Fibroblast of the aortic adventitia (primary cell): ENCODE results near the gene DHX8. TPM values are rescaled to one million over a fixed set of nuclear protein-coding genes. Genes with fewer than 3 reads are reported as not detected.

Source experiments
- DNase-seq: peaks from one replicate; pipeline ENCODE4 v3.0.0-alpha.2; 2010; ENCODE audit warnings: low read depth
- H3K4me3 ChIP-seq: 2 replicates; pipeline ENCODE4 v1.5.1; 2011; ENCODE audit warnings: low read depth, mild to moderate bottlenecking, control low read depth, low read length, moderate library complexity
- total RNA-seq: library from RNA; depleted of rRNA; stranded (reverse); fragments of >200 nt; gene quantifications from 2 replicates; pipeline ENCODE4 v1.2.3, GENCODE V29; 2012; ENCODE audit warnings: low replicate concordance
- TF ChIP-seq, protein P1 (sequence below): IDR thresholded peaks from 2 replicates; pipeline ENCODE4 v1.5.1; 2011; ENCODE audit warnings: mild to moderate bottlenecking, low read length, control low read depth, inconsistent platforms; ENCODE audit not compliant: insufficient read depth

The DHX8 gene
- total RNA-seq, 1 donor, result 44.1 TPM

DNA sequence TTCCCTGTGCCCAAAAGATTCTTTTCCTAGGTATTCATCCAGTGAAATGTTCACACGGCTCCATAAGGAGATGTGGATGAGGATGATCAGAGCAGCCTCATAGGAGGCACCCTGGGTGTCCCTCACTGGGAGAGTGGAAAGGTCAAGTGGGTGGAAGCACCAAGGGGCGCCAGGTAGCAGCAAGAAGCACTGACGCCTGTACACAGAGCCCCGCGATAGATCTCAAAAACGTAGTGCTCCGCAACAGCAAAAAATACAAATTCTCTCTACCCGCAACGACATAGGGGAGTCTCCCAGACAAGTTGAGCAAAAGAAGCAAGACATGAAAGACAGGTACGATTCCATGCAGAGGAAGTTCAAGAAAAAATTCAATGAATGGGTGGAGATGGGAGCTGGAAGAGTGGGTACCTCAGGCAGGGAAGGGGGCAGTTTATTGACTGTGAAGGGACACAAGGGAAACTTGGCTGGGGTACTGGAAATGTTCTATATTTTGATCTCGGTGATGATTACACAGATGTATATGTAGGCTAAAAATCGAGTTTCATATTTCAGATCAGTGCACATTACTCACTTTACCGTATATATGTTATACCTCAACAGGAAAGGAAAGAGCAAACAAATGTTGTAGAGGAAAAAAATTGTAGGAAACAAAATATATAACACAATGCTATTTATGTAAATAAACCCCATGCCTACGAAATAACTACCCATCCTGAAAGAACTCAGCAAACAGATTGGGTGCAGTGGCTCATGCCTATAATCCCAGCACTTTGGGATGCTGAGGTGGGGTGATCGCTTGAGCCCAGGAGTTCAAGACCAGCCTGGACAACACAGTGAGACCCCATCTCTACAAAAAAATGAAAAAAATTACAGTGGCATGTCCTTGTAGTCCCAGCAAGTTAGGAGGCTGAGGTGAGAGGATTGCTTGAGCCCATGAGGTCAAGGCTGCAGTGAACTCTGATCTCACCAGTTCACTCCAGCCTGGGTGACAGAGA lies 80.1 kb downstream of the DHX8 start:
- DNase-seq, result no peak
- H3K4me3 ChIP-seq, result no peak overlapping the region
- TF ChIP-seq, protein P1, sequence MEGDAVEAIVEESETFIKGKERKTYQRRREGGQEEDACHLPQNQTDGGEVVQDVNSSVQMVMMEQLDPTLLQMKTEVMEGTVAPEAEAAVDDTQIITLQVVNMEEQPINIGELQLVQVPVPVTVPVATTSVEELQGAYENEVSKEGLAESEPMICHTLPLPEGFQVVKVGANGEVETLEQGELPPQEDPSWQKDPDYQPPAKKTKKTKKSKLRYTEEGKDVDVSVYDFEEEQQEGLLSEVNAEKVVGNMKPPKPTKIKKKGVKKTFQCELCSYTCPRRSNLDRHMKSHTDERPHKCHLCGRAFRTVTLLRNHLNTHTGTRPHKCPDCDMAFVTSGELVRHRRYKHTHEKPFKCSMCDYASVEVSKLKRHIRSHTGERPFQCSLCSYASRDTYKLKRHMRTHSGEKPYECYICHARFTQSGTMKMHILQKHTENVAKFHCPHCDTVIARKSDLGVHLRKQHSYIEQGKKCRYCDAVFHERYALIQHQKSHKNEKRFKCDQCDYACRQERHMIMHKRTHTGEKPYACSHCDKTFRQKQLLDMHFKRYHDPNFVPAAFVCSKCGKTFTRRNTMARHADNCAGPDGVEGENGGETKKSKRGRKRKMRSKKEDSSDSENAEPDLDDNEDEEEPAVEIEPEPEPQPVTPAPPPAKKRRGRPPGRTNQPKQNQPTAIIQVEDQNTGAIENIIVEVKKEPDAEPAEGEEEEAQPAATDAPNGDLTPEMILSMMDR, result no peak

DNA sequence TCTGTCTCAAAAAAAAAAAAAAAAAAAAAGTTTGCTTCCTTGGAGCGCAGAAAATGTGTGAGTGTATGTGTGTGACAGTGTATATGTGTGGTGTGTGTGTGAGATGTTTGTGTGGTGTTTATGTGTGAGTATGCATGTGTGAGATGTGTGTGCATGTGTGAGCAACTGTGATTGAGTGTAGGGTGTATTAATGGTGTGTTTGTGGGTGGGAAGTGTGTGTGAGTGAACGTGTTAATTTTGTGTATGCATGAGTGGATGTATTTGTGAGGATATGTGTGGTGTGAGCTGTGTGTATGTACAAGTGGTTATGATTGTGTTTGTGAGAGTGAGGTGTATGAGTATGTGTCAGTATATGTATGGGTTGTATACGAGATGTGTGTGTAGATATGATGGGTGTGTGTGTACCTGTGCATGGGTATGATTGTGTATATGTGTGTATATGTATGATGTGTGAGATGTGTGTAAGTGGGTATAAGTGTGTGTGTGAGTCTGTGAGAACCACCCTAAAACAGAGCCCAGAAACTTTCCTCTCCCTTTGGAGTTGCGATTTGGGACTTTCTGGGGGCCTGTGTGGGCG lies 84.8 kb downstream of the DHX8 start:
- no peak for DNase-seq
- no peak overlapping the region for H3K4me3 ChIP-seq
- TF ChIP-seq, protein P1, result no peak

DNA sequence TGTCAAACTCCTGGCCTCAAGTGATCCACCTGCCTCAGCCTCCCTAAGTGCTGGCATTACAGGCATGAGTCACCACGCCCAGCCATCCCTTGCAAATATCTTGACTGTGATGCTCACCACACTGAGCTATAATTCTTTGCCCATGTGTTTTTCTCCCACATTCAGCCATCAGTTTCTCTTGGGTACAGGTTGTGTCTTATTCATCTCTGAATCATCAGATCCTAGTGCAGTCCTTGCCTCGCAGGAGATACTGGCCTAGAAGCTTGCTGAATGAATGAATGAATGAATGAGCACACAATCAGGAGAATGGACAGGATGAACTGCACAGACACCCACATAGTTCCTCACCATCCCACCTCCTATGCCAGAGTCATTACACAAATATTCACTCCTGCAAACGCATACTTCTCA lies 86.7 kb downstream of the DHX8 start:
- H3K4me3 ChIP-seq, result no peak overlapping the region
- TF ChIP-seq, protein P1, result no peak
- DNase-seq, result no peak

DNA sequence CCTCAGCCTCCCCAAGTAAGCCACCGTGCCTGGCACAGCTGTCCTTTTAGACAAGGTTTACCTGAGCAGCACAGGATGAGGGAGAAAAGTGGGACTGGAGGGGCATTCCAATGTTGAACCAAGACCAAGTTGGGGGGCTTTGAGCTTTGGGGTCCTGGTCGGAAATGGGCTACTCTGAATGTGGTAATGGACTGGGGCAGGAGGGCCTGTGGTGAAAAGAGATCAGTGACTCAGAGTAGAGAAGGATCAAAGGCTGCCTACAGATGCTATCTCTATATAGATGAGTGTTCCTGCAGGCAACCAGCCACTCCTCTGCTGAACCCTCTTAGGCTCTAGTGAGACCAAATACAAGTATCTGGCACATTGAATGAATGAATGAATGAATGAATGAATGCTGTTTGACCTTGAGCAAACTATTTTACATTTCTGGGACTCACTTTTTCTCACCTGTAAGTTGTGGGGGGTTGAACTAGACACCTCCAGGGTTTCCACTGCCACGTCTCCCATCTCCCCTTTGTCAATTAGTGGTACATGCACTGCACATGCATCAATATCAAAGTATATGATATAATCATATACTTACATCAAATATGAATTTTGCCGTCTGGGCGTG lies 88.7 kb downstream of the DHX8 start:
- no peak for DNase-seq
- no peak overlapping the region for H3K4me3 ChIP-seq
- TF ChIP-seq, protein P1, result no peak

DNA sequence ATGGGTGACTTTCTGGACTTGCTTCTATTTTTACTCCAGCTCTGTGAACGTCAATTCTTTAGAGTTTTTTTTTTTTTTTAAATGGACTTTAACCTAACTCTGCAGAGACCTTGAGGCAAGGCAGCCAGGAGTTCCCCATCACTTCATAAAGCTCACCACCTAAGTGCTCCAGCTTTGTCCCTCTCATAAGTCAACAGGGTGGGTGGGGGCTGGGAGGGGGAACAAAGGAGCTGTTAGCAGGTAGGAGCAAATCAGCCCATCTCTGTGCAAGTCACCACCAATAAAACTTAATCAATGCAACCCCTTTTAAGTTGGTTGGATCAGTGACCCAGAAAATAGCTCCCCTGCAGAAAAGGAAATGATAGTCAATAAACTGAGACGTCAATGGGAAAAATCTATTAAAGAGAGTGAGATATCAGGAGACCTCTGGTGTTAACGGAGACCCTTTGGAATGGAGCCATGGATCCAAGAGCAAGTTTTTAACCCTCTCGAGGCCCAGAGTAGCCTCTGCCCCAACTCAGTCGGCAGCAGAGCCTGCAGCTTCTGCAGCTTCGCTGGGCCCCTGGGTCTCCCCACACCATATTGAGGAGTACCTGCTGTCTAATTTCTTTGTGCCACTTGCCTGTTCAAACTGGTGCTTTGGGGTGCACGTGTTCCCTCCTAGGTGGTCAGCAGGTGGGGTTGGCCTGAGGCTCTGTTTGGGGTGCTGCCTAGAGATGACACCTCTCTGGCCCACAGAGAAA lies 90.0 kb downstream of the DHX8 start:
- TF ChIP-seq, protein P1, result no peak
- H3K4me3 ChIP-seq, result no peak overlapping the region
- DNase-seq, result no peak

DNA sequence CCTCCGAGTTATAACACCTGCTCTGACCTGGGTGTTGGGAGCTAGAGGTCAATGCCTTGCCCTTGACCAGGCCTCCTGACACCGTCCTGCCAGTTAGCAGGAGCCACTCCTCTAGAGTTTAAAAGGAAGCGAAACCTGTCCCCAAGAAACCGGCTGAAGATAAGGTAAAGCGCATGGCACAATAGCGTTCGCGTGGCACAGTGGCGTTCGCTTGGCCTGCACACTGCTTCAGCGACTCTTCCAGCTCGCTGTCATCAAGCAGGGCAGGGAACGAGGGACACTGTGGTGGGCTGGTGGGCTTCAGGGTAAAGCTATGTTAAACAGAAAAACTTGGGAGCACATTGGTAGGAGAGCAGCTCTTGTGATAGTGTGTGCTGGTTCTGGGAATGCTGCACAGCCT lies 90.6 kb downstream of the DHX8 start:
- TF ChIP-seq, protein P1, result no peak

More for the DNA sequence above, 90.6 kb downstream of the DHX8 start:
- no peak for DNase-seq
- H3K4me3 ChIP-seq, result no peak overlapping the region
